Caki2 (cell line): Measurements from ENCODE around the gene MRPS35. TPM values are rescaled to one million over a fixed set of nuclear protein-coding genes. Genes with fewer than 3 reads are reported as not detected.

ENCODE experiments used
- DNase-seq: peaks from one replicate; pipeline ENCODE4 v3.0.0-alpha.2; 2015; ENCODE audit warnings: low read depth
- in situ Hi-C: cut with HindIII; loops from 2 replicates; pipeline ENCODE4 v1.10.0; 2016; ENCODE audit warnings: low sequenced_read_pairs, low pct_unique_long_range_greater_than_20kb, mixed read lengths
- total RNA-seq: library from RNA; depleted of rRNA; stranded (reverse); fragments of >200 nt; shearing (Covaris generic); gene quantifications from 2 replicates; pipeline ENCODE4 v1.2.3, GENCODE V29; 2014; ENCODE audit warnings: low replicate concordance

Gene MRPS35
- total RNA-seq, 1 experiment from 2014 or later: 59.5 TPM

DNA sequence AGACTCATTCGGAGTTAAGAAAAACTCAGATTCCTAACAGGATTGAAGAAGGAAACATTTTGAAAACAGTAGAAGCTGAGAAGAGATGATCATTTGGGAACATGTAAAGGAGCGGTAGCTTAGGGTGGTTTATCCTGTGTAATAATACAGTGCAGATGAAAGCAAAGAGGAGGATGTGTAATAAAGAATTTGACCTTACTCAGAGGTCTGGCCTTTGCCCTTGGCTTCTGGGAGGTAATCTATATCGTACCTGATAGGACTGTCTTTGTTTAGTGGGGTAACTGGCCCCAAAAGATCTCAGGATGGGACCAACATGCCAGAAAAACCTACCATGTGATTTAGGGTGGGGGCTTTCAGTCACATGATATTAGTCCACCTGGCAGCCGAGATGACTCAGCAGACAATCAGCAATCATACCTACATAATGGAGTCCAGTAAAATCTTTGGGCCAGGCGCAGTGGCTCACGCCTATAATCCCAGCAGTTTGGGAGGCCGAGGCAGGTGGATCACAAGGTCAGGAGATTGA, 46.1 kb downstream of the MRPS35 start:
- in situ Hi-C loops: no loop called here
- DNase-seq: no peak

DNA sequence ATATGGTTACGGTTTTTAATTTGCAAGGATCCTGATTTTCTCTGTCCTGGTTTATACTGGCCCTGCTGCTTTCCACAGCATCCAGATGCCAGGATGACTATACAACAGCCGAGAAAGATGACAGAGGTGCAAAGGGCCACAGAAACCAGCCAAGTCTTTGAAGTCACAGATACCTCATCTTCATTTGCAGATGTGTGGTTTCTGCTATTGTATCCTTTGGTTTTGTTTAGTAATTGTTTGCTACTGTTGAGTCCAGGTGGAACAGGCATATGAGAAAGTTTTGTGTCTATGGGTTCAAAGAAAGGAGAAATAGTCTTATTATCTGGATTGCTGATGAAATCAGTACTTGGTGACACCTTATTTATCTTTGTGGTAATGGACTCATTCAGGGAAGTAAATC, 52.1 kb downstream of the MRPS35 start:
- DNase-seq: no peak
- in situ Hi-C loops: no loop called here

DNA sequence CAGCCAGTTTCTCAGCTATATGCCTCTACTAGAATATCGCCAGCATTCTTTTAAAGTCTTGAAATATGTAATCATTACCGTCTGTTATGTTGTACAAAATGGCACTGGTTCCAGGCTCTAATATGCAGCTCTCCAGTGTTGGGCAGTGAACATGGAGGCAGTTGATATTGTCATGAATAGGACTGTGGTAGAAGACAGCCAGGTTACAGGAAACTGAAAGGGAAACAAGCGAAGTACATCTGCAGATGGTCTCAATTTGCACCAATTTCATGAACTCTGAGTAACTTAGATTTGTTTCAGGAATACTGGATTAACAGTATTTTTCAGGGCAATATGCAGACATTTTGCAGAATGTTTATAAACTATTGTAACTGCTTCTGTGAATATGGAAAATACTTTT, 56.0 kb downstream of the MRPS35 start:
- no peak for DNase-seq
- in situ Hi-C loops: no loop called here

DNA sequence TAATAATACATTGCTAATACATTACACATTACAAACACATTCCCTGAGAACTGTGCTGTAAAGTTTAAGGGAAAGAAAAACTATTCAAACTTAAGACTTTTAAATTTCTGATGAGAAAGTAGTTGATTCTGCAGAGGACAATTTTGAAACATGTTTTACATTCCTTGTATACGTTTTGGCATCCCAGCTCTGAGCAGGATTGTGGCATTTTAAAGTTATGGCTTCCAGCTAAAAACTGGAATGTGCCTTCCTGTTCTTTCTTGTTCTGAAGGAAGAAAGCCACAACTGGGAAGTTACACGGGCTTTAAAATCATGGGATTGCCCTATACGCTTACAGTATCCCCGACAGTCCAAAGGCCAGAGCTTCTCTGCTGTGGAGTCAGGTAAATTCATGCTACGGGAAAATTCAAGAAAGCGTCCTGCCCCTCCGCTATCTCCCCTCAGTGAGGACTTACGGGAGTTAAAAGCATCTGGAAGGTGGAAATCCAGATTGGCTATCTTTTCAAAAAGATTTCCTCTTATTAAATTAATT, 58.6 kb downstream of the MRPS35 start:
- in situ Hi-C loops: no loop called here
- no peak for DNase-seq

DNA sequence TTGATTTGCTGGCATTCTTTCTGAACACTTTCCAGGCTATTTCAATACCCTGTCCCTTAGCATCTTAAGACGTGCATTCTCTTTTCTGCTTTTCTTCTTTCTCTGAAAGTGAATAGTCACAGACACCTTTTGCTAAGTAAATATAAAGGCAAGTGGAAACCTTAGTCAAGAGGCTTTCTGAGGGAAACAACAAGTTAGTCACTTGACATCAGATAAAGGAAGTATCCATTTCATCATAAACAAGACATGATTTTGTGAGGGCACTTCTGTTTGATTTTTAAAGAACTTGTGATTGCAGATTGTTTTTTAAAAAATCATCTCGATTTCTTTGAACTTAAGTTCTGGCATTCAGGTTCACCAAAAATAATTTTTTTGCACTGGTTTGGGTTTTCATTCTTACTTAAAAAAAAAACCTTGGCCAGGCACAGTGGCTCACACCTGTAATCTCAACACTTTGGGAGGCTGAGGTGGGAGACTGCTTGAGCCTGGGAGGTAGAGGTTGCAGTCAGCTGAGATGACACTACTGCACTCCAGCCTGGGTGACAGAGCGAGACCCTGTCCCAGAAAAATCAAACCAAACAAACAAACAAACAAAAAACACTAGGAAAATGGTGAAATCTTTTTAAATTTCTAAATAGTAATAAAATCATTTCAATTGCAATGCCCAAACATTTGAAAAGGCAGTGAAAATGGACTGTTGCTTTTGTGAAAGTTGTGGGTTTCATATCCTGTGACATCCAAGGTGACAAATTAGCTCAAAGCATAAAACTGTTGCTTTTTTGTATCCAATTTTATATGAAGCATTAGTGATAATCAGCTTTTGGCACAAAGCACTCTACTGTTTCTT, 61.1 kb downstream of the MRPS35 start:
- no peak for DNase-seq
- in situ Hi-C loops: no loop called here

DNA sequence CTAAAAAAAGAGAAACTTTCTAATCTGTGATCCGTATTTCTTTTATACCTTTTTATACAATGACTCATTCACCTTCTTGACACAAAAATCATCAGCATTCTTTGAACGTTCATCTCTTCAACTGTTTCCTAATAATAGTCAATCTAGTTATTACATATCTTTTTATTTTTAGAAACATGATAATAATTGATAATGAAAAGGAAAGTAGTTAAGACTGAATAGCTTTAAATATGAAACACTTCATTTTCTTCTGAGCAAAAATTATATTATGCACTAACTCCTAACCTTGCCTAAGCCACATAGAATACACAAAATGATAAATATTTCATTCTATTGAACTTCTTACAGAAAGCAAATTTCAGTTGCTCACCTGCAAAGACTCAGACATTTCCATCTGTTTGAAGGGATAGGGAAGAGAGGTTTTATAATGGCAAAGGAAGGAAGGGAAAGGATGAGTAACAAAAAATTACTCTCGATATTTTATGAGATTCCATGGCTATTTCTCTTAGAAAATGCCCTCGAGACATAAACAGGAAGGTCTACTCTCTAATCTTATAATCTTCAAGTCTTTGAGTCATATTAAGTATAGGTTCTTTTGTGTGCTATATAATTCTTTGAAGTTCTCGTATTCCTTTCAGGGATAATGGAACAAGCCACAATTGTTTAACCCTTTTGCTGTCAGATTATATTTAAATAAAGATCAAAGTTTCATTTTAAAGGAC, 61.9 kb downstream of the MRPS35 start:
- in situ Hi-C loops: no loop called here
- DNase-seq: no peak

DNA sequence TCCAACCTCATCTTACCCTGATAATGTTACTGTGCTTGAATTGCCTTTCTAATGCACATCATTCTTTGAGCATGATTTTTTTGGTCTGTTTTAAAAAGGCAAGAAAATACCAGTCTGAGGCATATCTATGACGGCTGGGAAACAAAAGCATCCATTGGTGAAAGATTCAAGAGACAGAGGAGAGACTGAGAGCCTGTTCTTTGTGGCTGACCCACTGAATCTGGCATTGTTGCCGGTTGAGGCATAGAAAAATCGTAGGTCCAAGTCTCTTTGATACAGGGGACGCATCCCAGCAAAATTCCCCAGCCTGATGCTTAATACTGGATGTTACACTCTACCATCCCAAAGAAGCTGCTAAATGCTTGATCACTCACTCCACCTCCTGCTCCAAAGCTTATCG, 66.5 kb downstream of the MRPS35 start:
- no peak for DNase-seq
- in situ Hi-C loops: no loop called here

DNA sequence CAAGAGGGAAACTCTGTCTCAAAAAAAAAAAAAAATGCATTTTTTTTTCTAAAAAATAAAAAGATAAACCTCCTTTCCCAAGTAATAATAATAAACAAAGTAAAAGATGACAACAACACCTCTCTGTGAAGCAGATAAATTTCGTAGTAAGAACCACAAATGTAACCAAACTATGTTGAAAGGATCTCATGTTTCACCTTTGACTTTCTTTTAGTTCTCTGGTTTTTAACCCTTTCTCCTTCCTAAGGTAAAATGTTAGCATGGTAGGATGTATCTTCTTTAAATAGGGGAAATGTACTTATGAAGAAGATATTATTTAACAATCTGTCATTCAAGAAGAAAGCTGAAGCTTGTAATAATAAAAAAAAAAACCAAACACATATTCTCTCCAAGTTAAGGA, 67.6 kb downstream of the MRPS35 start:
- no peak for DNase-seq
- in situ Hi-C loops: no loop called here

DNA sequence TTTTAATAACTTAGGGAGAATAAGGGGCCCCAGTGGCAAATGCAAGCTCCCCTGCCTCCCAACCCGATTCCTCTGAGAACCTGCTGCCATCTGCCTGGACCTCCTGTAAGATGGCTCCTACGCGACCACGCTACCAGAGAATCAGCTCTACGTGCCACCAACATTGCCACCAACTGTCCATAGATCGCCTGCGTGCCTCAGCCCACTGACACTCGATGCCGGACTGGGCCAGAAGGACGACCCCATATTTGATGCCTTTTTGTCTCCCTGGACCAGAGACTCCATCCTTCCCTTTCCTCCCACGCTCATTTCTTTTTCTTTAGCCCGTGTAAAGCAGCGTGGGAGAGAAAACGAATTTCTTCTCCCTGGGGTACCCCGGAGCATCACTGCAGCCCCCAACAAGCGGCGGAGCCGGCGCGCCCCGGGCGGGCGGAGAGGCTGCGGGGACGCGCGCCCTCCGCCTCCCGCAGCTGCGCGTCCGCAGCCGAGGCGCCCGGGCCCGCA, 68.8 kb downstream of the MRPS35 start:
- no peak for DNase-seq
- in situ Hi-C loops: no loop called here

DNA sequence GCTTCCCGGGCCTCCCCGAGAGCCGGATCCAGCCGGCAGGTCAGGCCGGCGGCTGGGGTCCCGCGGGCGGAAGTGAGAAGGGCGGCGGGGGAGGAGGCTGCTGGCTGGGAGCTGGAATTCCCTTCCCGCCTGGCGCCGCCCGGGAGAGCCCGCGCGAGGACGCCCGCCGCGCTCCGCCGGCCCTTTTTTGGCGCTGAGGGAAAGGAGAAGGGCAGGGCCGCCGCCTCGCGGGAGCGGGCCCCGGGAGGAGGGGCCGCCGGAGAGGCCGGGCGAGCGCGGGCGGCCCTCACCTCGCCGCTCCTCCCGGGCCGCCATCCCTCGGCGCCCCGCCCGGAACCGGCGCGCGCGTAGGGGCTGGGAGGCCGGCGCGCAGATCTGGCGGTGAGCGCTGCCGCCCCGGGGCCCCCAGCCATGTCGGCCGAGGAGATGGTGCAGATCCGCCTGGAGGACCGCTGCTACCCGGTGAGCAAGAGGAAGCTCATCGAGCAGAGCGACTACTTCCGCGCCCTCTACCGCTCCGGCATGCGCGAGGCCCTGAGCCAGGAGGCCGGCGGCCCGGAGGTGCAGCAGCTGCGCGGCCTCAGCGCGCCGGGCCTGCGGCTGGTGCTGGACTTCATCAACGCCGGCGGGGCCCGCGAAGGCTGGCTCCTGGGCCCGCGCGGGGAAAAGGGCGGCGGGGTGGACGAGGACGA, 69.4 kb downstream of the MRPS35 start, which contains the start of the genes KLHL42 and MANSC4:
KLHL42 (plus strand) TSS at position 314 of the 692 bp plus-strand sequence; CDS start at position 412, 98 bp downstream.
MANSC4 (minus strand) TSS at position 317 of the 692 bp plus-strand sequence. CDS start 8,960 bp downstream, outside the sequence.
- peak; percentile 83 for DNase-seq
- in situ Hi-C loops: no loop called here

DNA sequence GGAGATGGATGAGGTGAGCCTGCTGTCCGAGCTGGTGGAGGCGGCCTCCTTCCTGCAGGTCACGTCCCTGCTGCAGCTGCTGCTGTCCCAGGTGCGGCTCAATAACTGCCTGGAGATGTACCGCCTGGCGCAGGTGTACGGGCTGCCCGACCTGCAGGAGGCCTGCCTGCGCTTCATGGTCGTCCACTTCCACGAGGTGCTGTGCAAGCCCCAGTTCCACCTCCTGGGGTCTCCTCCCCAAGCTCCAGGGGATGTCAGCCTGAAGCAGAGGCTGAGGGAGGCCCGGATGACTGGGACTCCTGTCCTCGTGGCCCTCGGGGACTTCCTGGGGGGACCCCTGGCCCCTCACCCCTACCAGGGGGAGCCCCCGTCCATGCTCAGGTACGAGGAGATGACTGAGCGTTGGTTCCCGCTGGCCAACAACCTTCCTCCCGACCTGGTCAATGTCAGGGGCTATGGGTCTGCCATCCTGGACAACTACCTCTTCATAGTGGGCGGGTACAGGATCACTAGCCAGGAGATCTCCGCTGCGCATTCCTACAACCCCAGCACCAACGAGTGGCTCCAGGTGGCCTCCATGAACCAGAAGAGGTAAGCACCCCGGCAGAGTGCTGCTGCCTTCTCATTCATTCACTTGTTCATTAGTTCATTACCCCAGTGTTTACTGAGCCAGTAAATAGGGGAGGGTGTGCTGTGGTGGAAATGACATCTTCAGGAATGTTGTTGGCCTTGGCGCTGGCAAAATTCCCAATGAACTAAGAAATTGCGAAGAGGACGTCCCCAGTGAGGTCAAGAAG, 70.2 kb downstream of the MRPS35 start:
- DNase-seq: peak; percentile 45
- in situ Hi-C loops: no loop called here

DNA sequence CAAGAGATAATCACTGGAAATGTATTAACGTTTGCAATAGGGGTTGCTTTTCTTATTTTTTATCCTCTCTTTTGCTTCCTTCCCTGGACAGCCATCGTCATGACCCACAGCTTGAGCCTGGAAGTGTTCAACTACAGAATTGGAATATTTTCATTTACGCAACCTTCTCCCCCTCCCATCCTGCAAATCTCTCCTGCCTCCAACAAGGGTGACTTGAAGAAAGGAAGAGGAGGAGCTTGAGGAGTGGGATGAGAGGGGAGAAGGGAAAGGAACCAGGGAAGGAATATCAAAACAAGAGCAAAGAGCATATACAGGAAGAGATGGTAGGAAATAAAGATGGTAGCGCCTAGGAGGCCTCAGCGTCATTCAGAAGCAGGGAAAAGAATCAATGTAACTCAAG, 71.0 kb downstream of the MRPS35 start:
- DNase-seq: no peak
- in situ Hi-C loops: no loop called here

DNA sequence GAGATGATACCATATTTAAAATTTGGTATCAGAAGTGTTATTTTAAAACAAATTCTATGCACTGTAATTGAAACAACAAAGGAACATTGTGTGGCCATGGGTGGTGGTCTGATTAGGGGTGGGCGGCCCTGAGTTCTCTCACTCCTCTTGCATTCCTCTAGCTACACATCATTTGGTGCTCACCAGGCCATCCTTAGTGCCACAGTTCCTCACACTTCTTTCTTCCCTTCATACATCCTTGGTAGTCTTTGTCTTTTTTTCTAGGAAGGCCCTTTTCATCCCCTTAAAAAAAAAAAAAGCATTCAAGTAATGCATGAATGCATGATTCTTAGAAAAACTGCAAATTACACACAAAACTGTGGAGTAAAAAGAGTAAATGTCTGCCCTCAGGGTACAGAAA, 71.8 kb downstream of the MRPS35 start:
- no peak for DNase-seq
- in situ Hi-C loops: no loop called here

DNA sequence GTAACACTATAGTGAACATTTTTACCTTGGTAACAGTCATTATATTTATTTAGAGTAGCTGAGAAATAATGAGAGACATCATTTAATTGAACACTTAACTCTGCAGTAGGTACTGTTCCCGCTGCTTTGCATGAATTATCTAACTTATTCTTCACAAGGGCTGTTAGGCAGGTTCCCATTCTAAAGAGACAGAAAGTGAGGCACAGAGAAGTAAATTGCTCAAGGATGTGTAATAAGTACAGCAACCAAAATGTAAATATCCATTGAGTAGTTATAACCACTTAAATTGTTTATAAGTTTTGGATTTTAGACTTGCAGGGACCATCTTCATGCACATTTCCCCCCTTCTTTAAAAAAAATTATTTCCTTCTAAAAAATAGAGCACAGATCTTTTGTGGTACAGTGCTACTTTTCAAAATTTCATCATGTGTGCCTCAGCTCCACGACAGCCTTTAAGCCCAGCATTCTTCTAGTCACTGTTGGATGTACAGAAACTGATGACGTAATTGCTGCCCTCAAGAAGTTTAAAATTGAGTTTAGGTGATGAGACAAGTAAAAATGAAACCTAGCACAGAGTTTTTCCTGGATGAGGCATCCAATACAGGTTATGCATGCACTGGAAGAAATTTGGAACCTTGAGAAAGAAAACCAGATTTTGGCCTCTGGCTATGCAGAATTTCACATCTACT, 75.4 kb downstream of the MRPS35 start:
- in situ Hi-C loops: no loop called here
- no peak for DNase-seq

DNA sequence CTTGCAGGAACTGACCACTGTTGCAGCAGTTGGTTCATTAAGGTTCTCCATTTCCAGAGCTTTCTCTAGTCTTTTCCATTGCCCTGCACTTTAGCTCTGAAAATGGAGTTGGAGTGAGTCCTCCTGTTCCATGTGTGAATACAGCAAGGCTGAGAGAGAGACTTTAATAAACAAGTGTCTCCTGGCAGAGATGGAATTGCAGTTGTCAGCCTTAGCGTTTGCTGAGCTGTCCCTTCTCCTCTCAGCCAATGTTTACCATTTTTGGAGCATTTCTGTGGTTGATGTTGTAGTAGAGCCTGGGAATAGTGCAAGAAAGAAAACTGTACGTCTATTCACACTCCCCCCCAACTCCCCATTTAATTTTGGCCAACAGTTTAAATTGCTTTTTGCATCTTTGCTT, 76.9 kb downstream of the MRPS35 start:
- in situ Hi-C loops: no loop called here
- no peak for DNase-seq

DNA sequence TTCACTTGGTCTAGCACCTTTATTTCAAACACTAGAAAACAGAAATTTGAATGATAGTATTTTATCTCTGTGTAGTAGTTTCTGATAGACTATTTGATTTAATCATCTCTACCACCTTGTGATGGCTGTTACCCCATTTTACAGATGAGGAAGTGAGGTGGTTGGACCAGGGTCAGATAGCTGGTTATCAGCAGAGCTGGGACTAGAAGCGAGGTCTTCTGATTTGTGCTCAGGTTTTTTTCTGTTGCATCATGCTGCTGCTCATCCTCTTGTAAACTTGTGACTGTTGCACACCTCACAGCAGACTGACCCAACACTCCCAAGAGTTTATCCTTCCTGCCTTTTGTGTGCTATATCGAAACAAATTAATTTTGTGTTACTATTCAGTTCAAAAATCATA, 79.5 kb downstream of the MRPS35 start:
- DNase-seq: no peak
- in situ Hi-C loops: no loop called here
